ENCODE results near the gene GPR15LG.

DNA sequence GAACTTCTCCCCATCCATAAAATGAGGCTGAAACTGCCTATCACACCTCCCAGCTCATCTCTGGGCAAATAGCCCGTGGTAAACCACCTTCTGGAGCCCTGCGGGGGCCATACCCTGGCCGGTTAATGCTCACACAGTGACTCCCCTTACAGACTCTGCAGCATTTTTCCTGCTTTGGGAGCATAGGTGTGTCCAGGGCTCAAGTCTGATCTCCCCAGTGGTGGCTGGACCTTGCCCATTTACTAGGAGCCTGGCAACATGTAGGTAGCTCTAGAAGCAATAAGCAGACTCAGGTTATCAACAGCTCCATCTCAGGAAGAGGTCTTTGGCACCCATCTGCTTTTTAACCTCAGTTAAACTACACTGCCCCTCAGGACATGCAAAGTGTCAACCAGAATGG, 15.2 kb downstream of the GPR15LG start:
- TF ChIP-seq, protein P1, sequence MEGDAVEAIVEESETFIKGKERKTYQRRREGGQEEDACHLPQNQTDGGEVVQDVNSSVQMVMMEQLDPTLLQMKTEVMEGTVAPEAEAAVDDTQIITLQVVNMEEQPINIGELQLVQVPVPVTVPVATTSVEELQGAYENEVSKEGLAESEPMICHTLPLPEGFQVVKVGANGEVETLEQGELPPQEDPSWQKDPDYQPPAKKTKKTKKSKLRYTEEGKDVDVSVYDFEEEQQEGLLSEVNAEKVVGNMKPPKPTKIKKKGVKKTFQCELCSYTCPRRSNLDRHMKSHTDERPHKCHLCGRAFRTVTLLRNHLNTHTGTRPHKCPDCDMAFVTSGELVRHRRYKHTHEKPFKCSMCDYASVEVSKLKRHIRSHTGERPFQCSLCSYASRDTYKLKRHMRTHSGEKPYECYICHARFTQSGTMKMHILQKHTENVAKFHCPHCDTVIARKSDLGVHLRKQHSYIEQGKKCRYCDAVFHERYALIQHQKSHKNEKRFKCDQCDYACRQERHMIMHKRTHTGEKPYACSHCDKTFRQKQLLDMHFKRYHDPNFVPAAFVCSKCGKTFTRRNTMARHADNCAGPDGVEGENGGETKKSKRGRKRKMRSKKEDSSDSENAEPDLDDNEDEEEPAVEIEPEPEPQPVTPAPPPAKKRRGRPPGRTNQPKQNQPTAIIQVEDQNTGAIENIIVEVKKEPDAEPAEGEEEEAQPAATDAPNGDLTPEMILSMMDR (IDR thresholded peaks at IDR 0.05) = no peak
- no peak for TF ChIP-seq ZFX (IDR thresholded peaks at IDR 0.05; ENCODE audit: borderline replicate concordance)
